GM21528 (cell line): Measurements from ENCODE around the gene CIAO3.

ENCODE experiments used
- ATAC-seq: cut with Tn5 transposase; IDR thresholded peaks from one replicate; pipeline ENCODE4 v1.9.1; 2021; ENCODE audit warnings: mild to moderate bottlenecking, moderate library complexity; ENCODE audit not compliant: unreplicated experiment, low FRiP score

The CIAO3 gene

GRCh38 chr16:726188-726437, 14.7 kb downstream of the CIAO3 start:
- no peak for ATAC-seq

- ATAC-seq = no peak
Measured at GRCh38 chr16:725463-726187, 15.2 kb downstream of the CIAO3 start.

- ATAC-seq = no peak
Measured at GRCh38 chr16:725041-725376, 15.8 kb downstream of the CIAO3 start.

- no peak for ATAC-seq
Measured at GRCh38 chr16:724188-725040, 16.4 kb downstream of the CIAO3 start.

- no peak for ATAC-seq
Measured at GRCh38 chr16:723695-724094, 17.1 kb downstream of the CIAO3 start.

GRCh38 chr16:722835-723633, 17.8 kb downstream of the CIAO3 start:
- ATAC-seq = no peak

GRCh38 chr16:721765-722540, 18.8 kb downstream of the CIAO3 start:
- no peak for ATAC-seq

- ATAC-seq = peak; percentile 53
Measured at GRCh38 chr16:720990-721764, 19.6 kb downstream of the CIAO3 start, which contains the start of gene ANTKMT. TSS of gene ANTKMT (plus strand) at chr16:721146. CDS start at chr16:721275, 129 bp downstream.

GRCh38 chr16:720447-720989, 20.3 kb downstream of the CIAO3 start:
- ATAC-seq = no peak

- ATAC-seq = no peak
Measured at GRCh38 chr16:719815-720446, 20.9 kb downstream of the CIAO3 start.

- no peak for ATAC-seq
Measured at GRCh38 chr16:718922-719321, 21.9 kb downstream of the CIAO3 start.

- ATAC-seq = no peak
Measured at GRCh38 chr16:718389-718788, 22.4 kb downstream of the CIAO3 start.

GRCh38 chr16:717450-718245, 23.1 kb downstream of the CIAO3 start:
- no peak for ATAC-seq

- ATAC-seq = no peak
Measured at GRCh38 chr16:716768-717325, 23.9 kb downstream of the CIAO3 start.

GRCh38 chr16:716200-716568, 24.6 kb downstream of the CIAO3 start:
- ATAC-seq = no peak

- no peak for ATAC-seq
Measured at GRCh38 chr16:715477-716199, 25.2 kb downstream of the CIAO3 start.
